GF-D8 (cell line): ENCODE results near the gene DCST2.

Experiments used
- DNase-seq: peaks from one replicate; lab custom pipeline; 2025; lab: John Stamatoyannopoulos, UW

The DCST2 gene

DNA sequence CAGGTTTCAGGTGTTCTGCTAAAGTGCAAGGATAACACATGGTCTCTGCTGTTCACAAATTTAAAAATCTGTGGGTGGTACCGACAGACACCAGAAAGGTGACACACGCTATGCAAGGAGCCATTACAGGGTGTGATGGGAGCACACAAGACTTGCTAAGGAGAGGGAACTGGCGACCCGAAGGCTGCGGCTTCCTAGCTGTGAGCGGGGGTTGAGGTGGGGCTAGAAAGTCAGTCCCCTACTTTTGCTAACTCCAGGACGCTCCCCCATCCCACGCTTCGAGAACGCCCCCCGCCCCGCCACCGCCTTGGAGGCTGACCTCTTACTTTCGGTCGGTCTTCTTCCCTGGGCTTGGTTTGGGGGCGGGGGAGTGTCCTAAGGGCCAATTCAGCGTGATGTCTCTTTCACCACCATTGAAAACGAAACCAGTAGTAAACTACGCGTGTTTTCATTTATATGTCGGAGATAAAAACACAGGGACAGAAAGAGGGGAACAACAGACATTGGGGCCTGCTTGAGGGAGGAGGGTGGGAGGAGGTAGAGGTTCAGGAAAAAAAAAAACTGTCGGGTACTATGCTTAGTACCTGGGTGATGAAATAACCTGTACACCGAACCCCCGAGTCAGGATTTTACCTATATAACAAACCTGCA lies 58.0 kb downstream of the DCST2 start:
- no peak for DNase-seq

DNA sequence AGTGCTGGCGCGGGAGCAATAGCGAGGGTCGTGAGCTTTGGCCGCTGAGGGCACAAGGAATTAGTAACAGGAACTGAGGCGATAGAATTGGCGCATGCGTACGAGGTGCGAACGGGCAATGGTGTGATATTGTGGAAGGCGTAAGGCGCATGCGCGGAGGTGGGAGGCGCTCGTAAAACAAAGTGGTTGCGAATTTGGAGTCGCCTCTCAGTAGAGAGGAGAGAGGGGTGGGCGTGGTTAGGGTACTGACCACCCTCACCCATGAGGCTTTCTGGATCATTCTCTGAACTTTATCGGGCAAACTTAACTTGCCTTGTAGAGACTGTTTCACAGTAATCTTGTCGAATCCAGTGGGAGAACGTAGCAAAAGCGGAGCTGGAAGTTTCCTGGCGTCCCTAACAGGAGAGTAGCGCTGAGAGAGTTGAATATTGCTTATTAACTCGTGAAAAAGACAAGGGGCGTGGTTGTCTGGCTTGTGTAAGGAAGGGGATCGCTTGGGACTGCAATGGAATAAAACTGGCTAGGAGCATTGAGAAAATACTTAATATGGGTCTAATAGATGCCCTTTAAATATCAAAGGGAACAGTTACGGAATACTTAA lies 58.7 kb downstream of the DCST2 start:
- peak; percentile 89 for DNase-seq

DNA sequence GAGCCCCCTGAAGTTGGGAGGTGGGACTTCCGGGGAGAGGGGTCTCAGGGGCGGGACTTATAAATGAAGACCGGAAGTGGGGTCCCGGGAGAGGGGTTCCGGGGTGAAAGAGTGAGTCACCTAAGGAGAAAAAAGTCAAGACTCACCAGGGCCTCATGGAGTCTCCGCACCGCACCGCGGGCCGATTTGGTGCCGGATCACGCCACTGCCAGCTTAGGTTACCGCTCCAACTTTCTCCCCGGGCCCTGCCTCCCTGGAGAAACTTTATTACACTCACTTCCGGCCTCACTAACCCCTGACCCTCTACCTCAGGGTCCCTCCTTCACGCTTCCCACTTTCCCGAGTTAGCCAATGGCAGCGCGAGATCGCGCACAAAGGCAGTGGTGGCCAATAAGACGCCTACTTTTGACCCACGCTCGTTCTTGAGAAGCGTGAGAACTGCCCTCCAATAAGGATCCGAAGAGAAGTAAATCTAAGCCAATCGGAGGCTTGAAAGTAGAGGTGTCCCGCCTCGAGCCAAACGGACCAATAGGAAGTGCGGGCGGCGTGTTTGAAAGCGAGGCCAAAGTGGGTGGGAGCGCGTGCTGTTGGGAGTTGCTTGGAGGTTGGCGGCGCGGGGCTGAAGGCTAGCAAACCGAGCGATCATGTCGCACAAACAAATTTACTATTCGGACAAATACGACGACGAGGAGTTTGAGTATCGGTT lies 59.3 kb downstream of the DCST2 start, which contains the start of gene CKS1B:
CKS1B (plus strand) TSS at position 580 of the 706 bp plus-strand sequence; CDS start at position 645, 65 bp downstream.
- DNase-seq = peak; percentile 99

DNA sequence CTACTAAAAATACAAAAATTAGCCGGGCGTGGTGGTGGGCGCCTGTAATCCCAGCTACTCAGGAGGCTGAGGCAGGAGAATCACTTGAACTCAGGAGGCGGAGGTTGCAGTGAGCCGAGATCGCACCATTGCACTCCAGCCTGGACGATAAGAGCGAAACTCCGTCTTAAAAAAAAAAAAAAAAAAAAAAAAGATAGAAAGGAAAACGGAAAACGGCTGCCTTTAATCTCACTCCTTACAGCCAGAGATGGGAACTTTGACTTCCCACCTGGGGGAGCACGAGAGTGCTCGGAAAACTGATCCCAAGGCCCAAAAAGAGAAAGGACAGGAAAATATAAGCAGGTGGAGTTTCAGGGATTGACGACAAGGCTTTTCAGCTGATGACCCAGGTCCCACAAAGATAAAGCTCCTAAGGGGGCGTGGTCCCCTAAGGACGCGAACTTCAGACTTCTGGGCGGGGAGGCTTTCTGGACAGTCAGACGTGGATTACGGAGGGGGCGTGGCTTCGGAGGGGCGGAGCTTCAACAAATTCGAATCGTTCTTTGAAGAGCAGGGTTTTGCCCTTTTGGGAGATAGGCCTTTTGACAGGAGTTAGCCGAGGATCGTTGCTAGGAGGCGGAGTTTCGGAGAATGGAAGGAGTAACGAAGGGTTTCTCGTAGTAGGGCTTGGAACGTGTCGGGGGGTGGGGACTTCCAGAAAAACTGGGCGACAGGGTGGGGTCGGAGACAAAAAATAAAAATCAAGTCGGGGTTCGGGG lies 60.1 kb downstream of the DCST2 start:
- peak; percentile 79 for DNase-seq

DNA sequence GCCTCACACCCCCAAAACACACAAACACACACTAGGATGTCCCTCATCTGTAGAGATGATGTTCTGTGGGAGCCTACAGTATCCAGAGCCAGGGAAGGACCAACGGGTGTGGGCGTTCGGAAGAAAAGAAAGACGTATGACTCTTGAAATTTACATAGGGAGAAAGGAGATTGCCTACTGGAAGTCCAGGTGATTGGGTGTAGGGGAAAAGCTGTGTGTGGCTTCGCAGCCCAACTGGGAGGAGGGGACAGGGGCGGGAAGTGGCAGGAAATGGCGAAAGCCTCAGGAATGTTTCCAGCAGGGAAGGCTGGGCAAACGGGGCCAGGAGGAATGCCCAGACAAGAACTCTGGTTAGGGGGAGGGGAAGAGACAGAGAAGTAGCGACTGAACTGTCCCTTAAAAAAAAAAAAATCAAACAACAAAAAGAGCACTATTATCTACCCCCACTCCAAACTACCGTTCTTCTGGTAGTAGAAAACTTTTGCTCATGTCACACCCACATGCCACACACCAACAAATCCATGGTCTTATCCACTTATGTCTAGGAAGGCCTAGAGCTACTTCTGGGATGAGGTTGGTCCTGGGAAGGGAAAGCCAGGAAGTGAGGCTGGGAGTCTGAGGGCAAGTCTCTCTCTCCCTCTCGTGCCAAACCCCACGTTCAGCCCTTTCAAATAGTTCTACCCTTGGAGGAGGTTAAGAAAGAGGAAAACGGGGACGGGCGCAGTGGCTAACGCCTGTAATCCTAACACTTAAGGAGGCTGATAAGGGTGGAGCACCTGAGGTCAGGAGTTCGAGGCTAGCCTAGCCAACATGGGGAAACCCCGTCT lies 60.9 kb downstream of the DCST2 start:
- DNase-seq = no peak

DNA sequence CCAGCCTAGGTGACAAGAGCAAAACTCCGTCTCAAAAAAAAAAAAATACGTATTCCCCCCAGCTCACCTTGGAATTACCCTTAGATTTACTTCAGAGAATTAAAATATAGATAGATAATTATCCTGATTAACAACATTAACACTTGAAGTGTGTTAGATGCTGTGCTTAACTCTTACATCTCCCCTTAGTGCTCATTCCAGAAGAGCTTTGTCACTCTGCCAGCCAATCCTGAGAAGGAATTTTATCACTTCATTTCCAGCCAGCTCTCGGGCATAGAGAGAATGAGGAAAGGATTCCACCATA lies 61.4 kb downstream of the DCST2 start:
- no peak for DNase-seq

DNA sequence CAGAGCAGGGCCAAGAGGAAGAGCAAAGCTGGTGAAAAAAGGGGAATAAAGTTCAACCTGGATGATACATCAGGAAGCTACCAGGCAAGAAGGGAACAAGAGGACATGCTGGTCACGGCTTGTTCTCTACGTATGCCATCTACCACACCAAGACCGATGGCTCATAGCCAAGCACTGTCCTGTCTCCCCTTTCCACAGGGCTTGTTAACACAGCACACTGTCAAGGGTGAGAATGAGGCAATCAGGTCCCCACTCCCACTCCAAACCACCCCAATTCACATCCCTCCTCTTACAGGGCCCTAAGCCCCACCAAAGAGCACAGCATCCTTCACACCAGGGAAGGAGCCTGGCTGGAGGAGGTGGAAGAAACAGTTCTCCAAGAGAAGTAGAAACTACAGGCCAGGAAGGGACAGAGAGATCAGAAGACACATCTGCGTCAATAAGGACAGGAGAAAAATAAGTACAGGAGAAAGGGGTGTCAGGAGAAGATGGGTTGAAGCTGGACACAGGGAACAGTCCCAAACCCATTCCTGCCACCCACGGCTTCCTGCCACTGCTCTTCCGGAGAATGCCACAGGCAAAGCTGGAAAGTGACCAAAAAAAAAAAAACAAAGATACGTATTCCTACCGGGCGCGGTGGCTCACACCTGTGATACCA lies 62.1 kb downstream of the DCST2 start:
- no peak for DNase-seq

DNA sequence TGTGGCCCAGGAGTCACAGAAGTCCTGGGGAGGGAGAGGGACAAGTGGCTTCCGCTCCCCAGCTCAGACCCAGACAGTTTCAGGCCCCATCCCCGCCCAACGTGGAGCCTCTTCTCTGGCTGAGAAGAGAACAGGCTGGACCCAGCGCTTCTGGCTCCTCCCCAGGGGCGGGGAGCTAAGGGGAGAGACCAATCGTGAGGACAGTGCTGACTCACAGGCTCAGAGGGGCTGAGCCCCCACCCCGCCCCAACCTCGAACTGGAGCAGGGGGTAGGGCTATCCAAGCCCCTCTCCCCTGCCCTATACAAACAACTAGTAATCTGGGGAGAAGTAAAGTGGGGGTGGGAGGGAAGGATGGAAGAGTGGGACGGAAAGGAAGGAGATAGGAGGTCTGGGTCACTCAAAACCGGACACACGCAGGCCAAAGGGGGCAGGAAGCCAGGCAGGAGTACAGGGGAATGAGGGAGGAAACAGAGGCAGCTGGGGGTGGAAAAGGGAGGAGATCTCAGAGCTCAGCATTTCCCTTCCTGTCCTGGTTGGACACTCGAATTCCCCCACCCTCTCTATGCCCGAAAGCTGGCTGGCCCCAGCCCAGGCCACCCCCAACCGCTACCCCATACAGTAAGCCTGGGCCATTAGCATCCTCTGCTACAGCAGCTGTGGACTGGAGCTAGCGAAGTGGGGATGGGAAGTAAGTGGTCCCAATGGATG lies 62.8 kb downstream of the DCST2 start, which contains the start of gene SHC1:
SHC1 (minus strand) TSS at position 117 of the 710 bp plus-strand sequence. CDS start 221 bp downstream, outside the sequence.
- no peak for DNase-seq

DNA sequence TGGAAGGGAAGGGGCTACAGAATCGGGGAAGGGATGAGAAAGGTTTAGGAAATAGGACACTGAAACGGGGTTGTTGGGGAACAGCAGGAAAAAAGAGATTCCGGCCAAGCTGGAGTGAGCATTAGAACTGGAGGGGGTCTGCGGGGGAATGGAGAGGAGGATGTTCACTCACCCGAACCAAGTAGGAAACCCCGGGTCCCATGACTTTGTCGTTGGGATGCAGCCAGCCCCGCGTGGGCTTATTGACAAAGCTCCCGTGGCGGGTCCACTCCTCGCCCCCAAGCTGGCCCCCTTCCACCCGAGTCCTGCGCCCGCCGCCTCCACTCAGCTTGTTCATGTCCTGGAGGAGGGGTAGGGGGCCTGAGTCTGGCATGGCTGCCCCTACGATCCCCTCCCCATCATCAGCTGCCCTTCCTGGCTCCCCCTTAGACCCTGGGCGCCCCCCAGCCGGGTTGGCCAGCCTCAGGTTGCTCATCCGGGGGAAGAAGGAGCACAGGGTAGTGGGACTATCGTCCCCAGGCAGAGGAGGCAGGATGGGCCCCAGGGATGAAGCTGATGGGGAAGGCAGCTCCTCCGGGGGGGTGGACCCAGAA lies 63.6 kb downstream of the DCST2 start:
- DNase-seq = no peak

DNA sequence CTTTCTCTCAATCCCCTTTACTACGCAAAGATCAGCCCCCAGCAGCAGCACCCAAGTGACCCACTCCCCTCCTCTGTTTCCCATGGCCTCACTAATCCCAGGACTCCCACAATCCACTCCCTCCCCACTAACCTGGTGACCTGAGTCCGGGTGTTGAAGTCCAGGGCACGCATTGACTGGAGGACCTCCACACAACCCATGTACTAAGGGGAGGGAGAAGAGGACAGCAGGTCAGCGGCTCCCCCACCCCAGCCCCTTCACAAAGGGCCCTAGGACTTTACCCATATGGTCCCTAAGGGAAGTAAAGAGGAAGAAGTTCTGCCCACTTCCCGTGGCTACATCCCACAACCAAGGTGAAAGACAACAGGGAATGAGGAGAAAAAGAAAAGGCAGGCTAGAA lies 64.3 kb downstream of the DCST2 start:
- no peak for DNase-seq

DNA sequence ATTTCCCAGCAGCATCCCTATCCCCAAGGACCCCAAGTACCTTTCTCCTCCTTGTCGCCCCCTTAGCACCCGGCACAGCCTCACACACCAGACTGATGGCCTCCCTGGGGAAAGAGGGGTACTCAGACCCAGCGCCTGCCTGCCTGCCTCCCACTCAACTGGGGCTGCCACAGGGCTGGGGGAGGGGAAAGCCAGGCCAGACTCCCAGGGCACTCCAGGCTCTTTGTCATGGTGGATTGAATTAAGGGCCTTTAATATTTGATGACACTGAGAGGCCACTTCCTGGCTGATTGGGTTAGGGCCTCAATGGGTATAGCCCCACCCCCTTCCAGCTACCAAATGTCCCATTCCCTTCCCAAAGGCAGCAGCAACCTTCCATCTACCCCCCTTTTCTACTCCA lies 64.8 kb downstream of the DCST2 start:
- no peak for DNase-seq
